ENCODE data around the gene TIPRL. TPM values are rescaled to one million over a fixed set of nuclear protein-coding genes. Genes with fewer than 3 reads are reported as not detected.

Gene TIPRL
- 32.6 to 36.6 TPM (median 34.7 TPM) in 5 replicates for total RNA-seq (2022; extraction: Qiagen RNA extraction; ENCODE audit: low read depth)

DNA sequence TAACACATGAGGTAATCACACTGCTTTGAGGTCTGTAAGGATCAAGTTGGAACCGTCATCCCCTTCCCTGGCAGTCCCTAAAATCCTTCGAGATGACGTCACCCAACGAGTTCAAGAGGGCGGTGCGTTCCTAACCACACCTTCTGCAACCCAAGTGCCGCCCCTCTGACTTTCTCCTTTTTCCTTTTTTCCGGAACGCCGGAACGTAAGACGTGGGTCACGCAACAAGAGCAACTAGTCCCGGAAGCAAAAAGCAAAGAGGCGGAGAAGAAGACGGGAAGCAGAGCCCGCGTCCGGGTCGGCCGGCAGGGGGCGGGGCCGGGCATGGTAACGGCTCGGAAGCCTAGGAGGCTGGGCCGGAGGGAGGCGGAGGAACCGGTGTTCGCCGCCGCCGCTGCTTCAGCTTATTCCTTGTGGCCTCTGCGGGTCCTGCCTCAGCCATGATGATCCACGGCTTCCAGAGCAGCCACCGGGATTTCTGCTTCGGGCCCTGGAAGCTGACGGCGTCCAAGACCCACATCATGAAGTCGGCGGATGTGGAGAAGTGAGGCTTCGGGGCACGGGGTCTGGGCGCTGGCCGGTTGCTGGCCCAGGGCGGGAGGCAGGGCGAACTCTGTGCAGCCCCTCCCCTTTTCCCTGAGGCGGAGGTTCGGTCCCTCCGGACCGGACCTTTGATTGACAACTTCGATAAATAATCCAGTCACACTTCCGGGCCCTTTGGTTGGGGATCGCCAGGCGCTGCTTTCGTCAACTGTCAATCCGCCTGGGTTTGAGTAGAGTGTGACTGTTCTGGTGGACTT, at the start of gene TIPRL:
TSS of gene TIPRL (plus strand) at position 325 of the 800 bp plus-strand sequence. CDS start at position 441, 116 bp downstream.

DNA sequence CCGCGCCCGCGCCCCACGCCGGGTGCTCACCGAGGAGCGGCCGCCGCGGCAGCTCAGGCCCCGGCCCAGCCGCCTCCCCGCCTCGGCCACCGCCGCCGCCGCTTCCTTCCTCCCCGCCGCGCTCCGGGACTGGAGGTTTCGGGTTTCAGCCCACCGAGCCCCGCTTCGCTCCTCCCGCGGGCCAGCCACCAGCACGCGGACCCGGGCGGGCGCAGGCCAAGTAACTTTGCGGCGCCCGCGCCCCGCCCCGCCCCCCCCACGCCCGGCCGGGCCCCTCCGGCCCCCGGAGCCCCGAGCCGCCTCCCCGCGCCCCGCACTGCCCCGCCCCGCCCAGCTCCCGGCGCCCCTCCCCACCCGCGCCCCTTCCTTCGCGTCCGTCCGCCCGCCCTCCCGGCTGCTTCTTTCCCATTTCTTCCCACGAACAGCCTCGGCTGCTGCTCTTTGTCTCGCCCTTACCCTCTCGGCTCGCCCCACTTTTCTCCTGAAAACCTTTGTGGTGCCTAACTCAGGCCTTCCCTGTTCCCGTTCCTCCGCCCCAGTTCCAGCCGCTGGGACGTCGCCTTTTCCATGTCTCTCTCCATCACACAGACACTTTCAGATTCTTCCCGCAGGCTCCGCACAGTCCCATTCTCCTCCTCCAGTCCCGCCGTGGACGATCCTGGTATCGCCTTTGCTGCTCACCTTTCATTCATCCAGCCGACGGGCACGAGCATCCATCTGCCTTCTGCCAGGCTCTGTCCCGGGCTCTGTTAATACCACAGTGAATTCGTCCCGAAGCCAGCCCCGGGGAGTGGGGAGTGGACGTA, 41.9 kb upstream of the TIPRL start, which contains the start of gene GPR161:
TSS of gene GPR161 (minus strand) at position 222 of the 806 bp plus-strand sequence. CDS start 32,080 bp downstream, outside the sequence.

DNA sequence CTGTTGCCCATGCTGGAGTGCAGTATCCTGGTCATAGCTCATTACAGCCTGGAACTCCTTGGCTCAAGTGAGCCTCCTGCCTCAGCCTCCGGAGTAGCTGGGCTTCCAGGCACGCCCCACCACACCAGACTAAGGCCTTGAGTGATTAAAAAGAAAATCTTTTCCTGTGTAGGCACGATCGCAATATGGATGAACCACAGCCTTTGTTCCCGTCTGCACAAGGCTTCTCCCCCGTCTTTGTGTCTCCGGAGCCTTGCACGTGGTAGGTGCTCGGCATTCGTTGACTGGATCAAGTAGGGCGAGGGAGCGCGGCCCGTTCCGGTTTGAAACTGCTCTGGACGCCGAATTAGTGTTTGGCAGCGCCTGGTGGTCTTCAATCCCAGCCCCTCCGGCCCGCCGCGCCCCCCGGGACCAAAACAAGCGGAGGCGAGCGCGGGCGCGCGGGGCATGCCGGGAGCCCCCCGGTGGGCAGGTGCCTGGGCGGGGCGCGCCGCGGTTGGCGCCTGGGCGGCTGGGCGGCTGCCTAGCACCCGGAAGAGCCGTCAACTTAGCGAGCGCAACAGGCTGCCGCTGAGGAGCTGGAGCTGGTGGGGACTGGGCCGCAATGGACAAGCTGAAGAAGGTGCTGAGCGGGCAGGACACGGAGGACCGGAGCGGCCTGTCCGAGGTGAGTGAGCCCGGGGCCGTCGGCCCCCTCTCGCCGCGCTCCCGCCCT, 46.9 kb downstream of the TIPRL start, which contains the start of gene SFT2D2:
TSS of gene SFT2D2 (plus strand) at position 529 of the 715 bp plus-strand sequence. CDS start at position 605, 76 bp downstream.

Other genes starting within 250 kb of the TIPRL start
- gene DCAF6, start 242.3 kb upstream of the TIPRL start, total RNA-seq (2022; extraction: Qiagen RNA extraction; ENCODE audit: low read depth), result 23.6 to 27.8 TPM (median 27.1 TPM) in 5 replicates
- 43.1 to 81.3 TPM (median 78.9 TPM) in 5 replicates for gene MPC2, start 241.9 kb upstream of the TIPRL start, total RNA-seq (2022; extraction: Qiagen RNA extraction; ENCODE audit: low read depth)
- 10.1 to 18.0 TPM (median 15.3 TPM) in 5 replicates for gene GPR161, start 42.0 kb upstream of the TIPRL start, total RNA-seq (2022; extraction: Qiagen RNA extraction; ENCODE audit: low read depth)
- 13.8 to 17.5 TPM (median 14.3 TPM) in 5 replicates for gene SFT2D2, start 47.0 kb downstream of the TIPRL start, total RNA-seq (2022; extraction: Qiagen RNA extraction; ENCODE audit: low read depth)
- 0.49 to 0.79 TPM (median 0.62 TPM) in 5 replicates for gene TBX19, start 101.9 kb downstream of the TIPRL start, total RNA-seq (2022; extraction: Qiagen RNA extraction; ENCODE audit: low read depth)

Data from A549 treated with GW870086 at 1 μM for 4 hours (cell line).